ENCODE data around the gene NR3C2. TPM values are rescaled to one million over a fixed set of nuclear protein-coding genes. Genes with fewer than 3 reads are reported as not detected.

The NR3C2 gene
- polyA plus RNA-seq, 1 of the 3 experiments (the other 2 are of a cell fraction), result 0.02 TPM

GRCh38 chr4:148081745-148082144 is 360.5 kb downstream of the NR3C2 start:
- Histone ChIP-seq H3K4me2 (no peak overlapping the region), H2AFZ (ENCODE audit: low read depth) (no peak overlapping the region), H3K36me3 (replicated peaks in 1 of 2; ENCODE audit: control insufficient read depth in 1 of 2, insufficient read depth in 2 of 2, low read length in 1 of 2) (peaks cover 7 to 8% of the 10 kb centered on the region in 2 experiments), H3K9me2 (no peaks in the 10 kb centered on the region), H3K27me3 (ENCODE audit: insufficient read depth) (no peaks in the 10 kb centered on the region), H3K79me2 (ENCODE audit: insufficient read depth) (no peaks in the 10 kb centered on the region), H3F3A (replicated peaks; ENCODE audit: insufficient read depth) (no peaks in the 10 kb centered on the region), H3K9ac (no peak overlapping the region), H4K20me1 (ENCODE audit: insufficient read depth) (no peaks in the 10 kb centered on the region), H3K4me1 (ENCODE audit: control insufficient read depth in 1 of 2, insufficient read depth in 2 of 2, low read depth in 1 of 2, low read length in 1 of 2) (peaks cover 0 to 9% of the 10 kb centered on the region in 2 experiments; a peak in 2 of 4 replicates), H3K27ac (ENCODE audit: low read depth in 2 of 2, low read length in 1 of 2) (no peak overlapping the region), H3K9me3 (no peaks in the 10 kb centered on the region), H3K4me3 (ENCODE audit: low read depth in 2 of 2, low read length in 1 of 2) (no peak overlapping the region)
- ChIA-PET CTCF (no interaction called here), POLR2A (no interaction called here)
- DNase-seq, result no peak
- TF ChIP-seq ZBTB33 (IDR thresholded peaks at IDR 0.05; ENCODE audit: borderline replicate concordance, low read depth), result no peak
- TF ChIP-seq MXI1 (IDR thresholded peaks at IDR 0.05; ENCODE audit: low read depth, low read length), result no peak
- no peak for TF ChIP-seq ELF1 (IDR thresholded peaks at IDR 0.05)
- TF ChIP-seq TAF1 (IDR thresholded peaks at IDR 0.05; ENCODE audit: borderline replicate concordance, low read depth, low read length), result no peak
- TF ChIP-seq NFIC (IDR thresholded peaks at IDR 0.05; ENCODE audit: borderline replicate concordance), result no peak
- no peak for TF ChIP-seq FOXM1 (IDR thresholded peaks at IDR 0.05; ENCODE audit: low read depth)
- TF ChIP-seq REST (IDR thresholded peaks at IDR 0.05; ENCODE audit: low read depth, low read length), result no peak
- no peak for TF ChIP-seq RFX5 (IDR thresholded peaks at IDR 0.05; ENCODE audit: low read length)
- no peak for TF ChIP-seq EP300 (IDR thresholded peaks at IDR 0.05; ENCODE audit: borderline replicate concordance in 1 of 2, low read depth in 1 of 2, low read length in 1 of 2)
- TF ChIP-seq IRF3 (IDR thresholded peaks at IDR 0.05; ENCODE audit: low read depth, low read length), result no peak
- no peak for TF ChIP-seq CHD2 (IDR thresholded peaks at IDR 0.05; ENCODE audit: low read length, partially characterized antibody)
- TF ChIP-seq FOXJ3 (CRISPR knock-in tag; IDR thresholded peaks at IDR 0.05), result no peak
- TF ChIP-seq GATA2 (CRISPR knock-in tag; IDR thresholded peaks at IDR 0.05), result no peak
- WGBS (ENCODE audit: low lambda C conversion rate), result 100% methylated on average over 1 of the region's 3 CpGs

Measured in SK-N-SH (cell line).